Suprapubic skin (tissue), 3 donors: ENCODE data around the gene TNFRSF1A.

ENCODE experiments used
- EP300 ChIP-seq: sonication (generic); formaldehyde crosslinking; IDR thresholded peaks from one replicate; pipeline ENCODE4 v1.6.1; 2017; ENCODE audit warnings: antibody characterized with exemption
- TF ChIP-seq, protein P1 (sequence below), 2 donors: fragments of 200-600 bp in 1 of 2; fragments of 450-650 bp in 1 of 2; sonication (generic) in 1 of 2; IDR thresholded peaks; one replicate each; pipeline ENCODE4 v1.5.1; 2016 to 2019; ENCODE audit warnings: antibody characterized with exemption in 2 of 2, mild to moderate bottlenecking in 1 of 2, moderate library complexity in 1 of 2

DNA sequence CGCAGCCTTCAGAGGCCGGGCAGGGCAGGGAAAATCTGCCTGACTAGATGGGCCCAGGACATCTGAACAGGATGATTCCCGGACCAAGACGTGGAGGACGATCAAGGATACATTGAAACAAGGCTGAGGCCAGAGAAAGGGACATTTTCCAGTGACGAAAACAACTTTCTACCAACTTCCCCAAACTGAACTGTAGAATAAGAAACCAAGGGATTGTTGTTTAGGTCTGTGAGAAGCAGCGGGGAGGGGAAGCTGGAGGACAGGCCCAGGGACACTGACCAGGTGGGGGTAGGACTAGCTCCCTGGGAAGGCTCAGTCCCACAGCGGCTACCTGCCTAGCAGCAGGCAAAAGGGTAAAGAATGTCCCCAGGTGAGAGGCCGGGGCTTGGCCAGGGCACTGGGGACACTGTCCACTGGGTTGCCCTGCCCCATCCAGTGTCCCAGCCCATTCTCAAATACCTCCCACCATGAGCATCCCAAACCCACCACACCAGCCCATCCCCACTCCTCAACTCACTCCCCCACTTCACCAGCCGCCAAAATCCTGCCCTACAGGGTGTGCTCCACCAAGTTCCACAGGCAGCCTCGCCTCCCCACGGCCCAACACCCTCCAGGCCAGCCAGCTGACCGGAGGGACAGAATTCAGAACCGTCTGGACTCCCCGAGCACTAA is 995 bp downstream of the TNFRSF1A start:
- TF ChIP-seq, protein P1, sequence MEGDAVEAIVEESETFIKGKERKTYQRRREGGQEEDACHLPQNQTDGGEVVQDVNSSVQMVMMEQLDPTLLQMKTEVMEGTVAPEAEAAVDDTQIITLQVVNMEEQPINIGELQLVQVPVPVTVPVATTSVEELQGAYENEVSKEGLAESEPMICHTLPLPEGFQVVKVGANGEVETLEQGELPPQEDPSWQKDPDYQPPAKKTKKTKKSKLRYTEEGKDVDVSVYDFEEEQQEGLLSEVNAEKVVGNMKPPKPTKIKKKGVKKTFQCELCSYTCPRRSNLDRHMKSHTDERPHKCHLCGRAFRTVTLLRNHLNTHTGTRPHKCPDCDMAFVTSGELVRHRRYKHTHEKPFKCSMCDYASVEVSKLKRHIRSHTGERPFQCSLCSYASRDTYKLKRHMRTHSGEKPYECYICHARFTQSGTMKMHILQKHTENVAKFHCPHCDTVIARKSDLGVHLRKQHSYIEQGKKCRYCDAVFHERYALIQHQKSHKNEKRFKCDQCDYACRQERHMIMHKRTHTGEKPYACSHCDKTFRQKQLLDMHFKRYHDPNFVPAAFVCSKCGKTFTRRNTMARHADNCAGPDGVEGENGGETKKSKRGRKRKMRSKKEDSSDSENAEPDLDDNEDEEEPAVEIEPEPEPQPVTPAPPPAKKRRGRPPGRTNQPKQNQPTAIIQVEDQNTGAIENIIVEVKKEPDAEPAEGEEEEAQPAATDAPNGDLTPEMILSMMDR (IDR thresholded peaks at IDR 0.05) = no peak
- TF ChIP-seq EP300 = no peak
